K562 treated with DMSO at 1 percent for 12 hours (cell line): ENCODE data around the gene AHI1. TPM values are rescaled to one million over a fixed set of nuclear protein-coding genes. Genes with fewer than 3 reads are reported as not detected.

Experiments
- total RNA-seq: library from RNA; unstranded; fragments of 300-600 nt; gene quantifications from 2 replicates; pipeline ENCODE4 v1.2.3, GENCODE V29; 2022; ENCODE audit not compliant: insufficient read depth

The AHI1 gene
- 6.8 and 15.5 TPM in 2 replicates for total RNA-seq

GRCh38 chr6:135497412-135498184, at the start of gene AHI1:
TSS of gene AHI1 (minus strand) at chr6:135497740. CDS start at chr6:135492237, 5,503 bp downstream.

